Measurements from ENCODE around the gene SPINT3.

DNA sequence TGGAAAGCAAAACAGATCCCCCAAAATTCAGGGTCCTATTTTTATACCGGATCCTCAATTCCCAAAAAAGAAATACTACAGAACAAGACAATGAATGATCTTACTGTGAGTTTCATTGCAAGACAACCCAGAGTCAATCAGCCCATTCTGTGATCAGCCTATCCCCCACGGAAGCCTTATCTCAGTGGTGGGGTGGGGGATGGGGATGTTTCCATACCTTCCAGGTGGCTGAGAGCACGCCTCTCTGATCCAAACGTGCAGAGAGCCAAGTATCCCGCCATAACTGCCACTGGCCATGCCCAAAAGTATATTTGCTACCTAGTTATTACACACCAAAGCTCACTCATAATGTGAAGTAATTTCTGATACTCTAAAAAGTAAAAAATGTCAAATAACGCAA is 30.7 kb downstream of the SPINT3 start:
- no peak for TF ChIP-seq EZH2 (IDR thresholded peaks at IDR 0.05; ENCODE audit: insufficient read depth, low read length)
- TF ChIP-seq, protein P1, sequence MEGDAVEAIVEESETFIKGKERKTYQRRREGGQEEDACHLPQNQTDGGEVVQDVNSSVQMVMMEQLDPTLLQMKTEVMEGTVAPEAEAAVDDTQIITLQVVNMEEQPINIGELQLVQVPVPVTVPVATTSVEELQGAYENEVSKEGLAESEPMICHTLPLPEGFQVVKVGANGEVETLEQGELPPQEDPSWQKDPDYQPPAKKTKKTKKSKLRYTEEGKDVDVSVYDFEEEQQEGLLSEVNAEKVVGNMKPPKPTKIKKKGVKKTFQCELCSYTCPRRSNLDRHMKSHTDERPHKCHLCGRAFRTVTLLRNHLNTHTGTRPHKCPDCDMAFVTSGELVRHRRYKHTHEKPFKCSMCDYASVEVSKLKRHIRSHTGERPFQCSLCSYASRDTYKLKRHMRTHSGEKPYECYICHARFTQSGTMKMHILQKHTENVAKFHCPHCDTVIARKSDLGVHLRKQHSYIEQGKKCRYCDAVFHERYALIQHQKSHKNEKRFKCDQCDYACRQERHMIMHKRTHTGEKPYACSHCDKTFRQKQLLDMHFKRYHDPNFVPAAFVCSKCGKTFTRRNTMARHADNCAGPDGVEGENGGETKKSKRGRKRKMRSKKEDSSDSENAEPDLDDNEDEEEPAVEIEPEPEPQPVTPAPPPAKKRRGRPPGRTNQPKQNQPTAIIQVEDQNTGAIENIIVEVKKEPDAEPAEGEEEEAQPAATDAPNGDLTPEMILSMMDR (IDR thresholded peaks at IDR 0.05; ENCODE audit: insufficient read depth, low read depth, low read length), result no peak
